ENCODE results near the gene ADAMTS8. TPM values are rescaled to one million over a fixed set of nuclear protein-coding genes. Genes with fewer than 3 reads are reported as not detected.

The ADAMTS8 gene
- total RNA-seq, 2 donors from 2014 or later = 0.82 to 1.7 TPM

GRCh38 chr11:130467116-130467900 is 38.9 kb upstream of the ADAMTS8 start:
- H3K27ac ChIP-seq = no peak overlapping the region
- 72% methylated on average over 10 of the region's 10 CpGs for WGBS
- H3K4me1 ChIP-seq (replicated peaks) = no peaks in the 10 kb centered on the region
- TF ChIP-seq POLR2A (IDR thresholded peaks at IDR 0.05) = no peak
- no peak for TF ChIP-seq POLR2AphosphoS5 (IDR thresholded peaks at IDR 0.05)
- no peak for TF ChIP-seq CTCF (IDR thresholded peaks at IDR 0.05)
- H3K36me3 ChIP-seq = no peaks in the 10 kb centered on the region
- no peak for DNase-seq (ENCODE audit: low spot score)
- no peaks in the 10 kb centered on the region for H3K27me3 ChIP-seq (replicated peaks; ENCODE audit: insufficient read depth)
- intact Hi-C loops (cut with DNase I) = no loop called here
- H3K9me3 ChIP-seq = no peaks in the 10 kb centered on the region
- no peak overlapping the region for H3K4me3 ChIP-seq

- no peaks in the 10 kb centered on the region for H3K9me3 ChIP-seq
- H3K4me1 ChIP-seq (replicated peaks) = no peaks in the 10 kb centered on the region
- TF ChIP-seq POLR2A (IDR thresholded peaks at IDR 0.05) = no peak
- TF ChIP-seq POLR2AphosphoS5 (IDR thresholded peaks at IDR 0.05) = no peak
- TF ChIP-seq CTCF (IDR thresholded peaks at IDR 0.05) = no peak
- H3K27ac ChIP-seq = no peak overlapping the region
- no peaks in the 10 kb centered on the region for H3K36me3 ChIP-seq
- whole genome bisulfite sequencing = 98% methylated on average over 5 of the region's 5 CpGs
- no peak overlapping the region for H3K4me3 ChIP-seq
- intact Hi-C loops (cut with DNase I) = no loop called here
- no peak for DNase-seq (ENCODE audit: low spot score)
- H3K27me3 ChIP-seq (replicated peaks; ENCODE audit: insufficient read depth) = no peaks in the 10 kb centered on the region
Measured at GRCh38 chr11:130465263-130465662, 36.9 kb upstream of the ADAMTS8 start.

- no peak for TF ChIP-seq CTCF (IDR thresholded peaks at IDR 0.05)
- H3K27me3 ChIP-seq (replicated peaks; ENCODE audit: insufficient read depth) = no peaks in the 10 kb centered on the region
- no peaks in the 10 kb centered on the region for H3K36me3 ChIP-seq
- H3K9me3 ChIP-seq = no peaks in the 10 kb centered on the region
- intact Hi-C loops (cut with DNase I) = no loop called here
- H3K4me3 ChIP-seq = no peak overlapping the region
- H3K4me1 ChIP-seq (replicated peaks) = no peaks in the 10 kb centered on the region
- no peak for DNase-seq (ENCODE audit: low spot score)
- H3K27ac ChIP-seq = no peak overlapping the region
Measured at GRCh38 chr11:130464291-130464812, 35.9 kb upstream of the ADAMTS8 start.

GRCh38 chr11:130462931-130463330 is 34.5 kb upstream of the ADAMTS8 start:
- WGBS = 96% methylated on average over 8 of the region's 8 CpGs
- Histone ChIP-seq H3K36me3 (no peaks in the 10 kb centered on the region), H3K4me3 (no peak overlapping the region), H3K27me3 (replicated peaks; ENCODE audit: insufficient read depth) (no peaks in the 10 kb centered on the region), H3K4me1 (replicated peaks) (no peaks in the 10 kb centered on the region), H3K27ac (no peak overlapping the region), H3K9me3 (no peaks in the 10 kb centered on the region)
- no peak for DNase-seq (ENCODE audit: low spot score)
- TF ChIP-seq POLR2A (IDR thresholded peaks at IDR 0.05) = no peak
- no peak for TF ChIP-seq POLR2AphosphoS5 (IDR thresholded peaks at IDR 0.05)
- TF ChIP-seq CTCF (IDR thresholded peaks at IDR 0.05) = no peak
- intact Hi-C loops (cut with DNase I) = no loop called here
